ENCODE results near the gene SCARB1.
"Not testable (repeated sequence)": the region's sequence is repeated elsewhere in the genome, so short reads cannot be mapped to it uniquely, and the experiment has no call there.

SCARB1 gene

GRCh38 chr12:124883263-124884130, 19.8 kb upstream of the SCARB1 start:
- DNase-seq: no peak

GRCh38 chr12:124881123-124881522, 17.5 kb upstream of the SCARB1 start:
- no peak for DNase-seq

- not testable (repeated sequence) for DNase-seq
Observed at GRCh38 chr12:124880335-124880734, 16.7 kb upstream of the SCARB1 start.

GRCh38 chr12:124878795-124879516, 15.3 kb upstream of the SCARB1 start:
- DNase-seq: no peak

- no peak for DNase-seq
Observed at GRCh38 chr12:124877423-124877822, 13.8 kb upstream of the SCARB1 start.

- no peak for DNase-seq
Observed at GRCh38 chr12:124876171-124876570, 12.5 kb upstream of the SCARB1 start.

GRCh38 chr12:124875803-124876132, 12.1 kb upstream of the SCARB1 start:
- no peak for DNase-seq

- no peak for DNase-seq
Observed at GRCh38 chr12:124874988-124875802, 11.5 kb upstream of the SCARB1 start.

GRCh38 chr12:124874188-124874587, 10.5 kb upstream of the SCARB1 start:
- no peak for DNase-seq

- no peak for DNase-seq
Observed at GRCh38 chr12:124872068-124872719, 8.5 kb upstream of the SCARB1 start.

GRCh38 chr12:124871297-124871696, 7.6 kb upstream of the SCARB1 start:
- DNase-seq: no peak

GRCh38 chr12:124870515-124870914, 6.9 kb upstream of the SCARB1 start:
- no peak for DNase-seq

GRCh38 chr12:124869059-124869665, 5.5 kb upstream of the SCARB1 start:
- no peak for DNase-seq

GRCh38 chr12:124868252-124869058, 4.8 kb upstream of the SCARB1 start:
- no peak for DNase-seq

- no peak for DNase-seq
Observed at GRCh38 chr12:124867401-124867930, 3.8 kb upstream of the SCARB1 start.

GRCh38 chr12:124866883-124867400, 3.3 kb upstream of the SCARB1 start:
- DNase-seq: no peak

- no peak for DNase-seq
Observed at GRCh38 chr12:124866195-124866882, 2.7 kb upstream of the SCARB1 start.

GRCh38 chr12:124865728-124866127, 2.1 kb upstream of the SCARB1 start:
- no peak for DNase-seq

GRCh38 chr12:124864326-124864752, 675 bp upstream of the SCARB1 start:
- no peak for DNase-seq

- DNase-seq: peak; percentile 26
Observed at GRCh38 chr12:124862768-124863415, 772 bp downstream of the SCARB1 start.

Data from NCI-H345 (cell line).